ENCODE results near the gene PARP4.

DNA sequence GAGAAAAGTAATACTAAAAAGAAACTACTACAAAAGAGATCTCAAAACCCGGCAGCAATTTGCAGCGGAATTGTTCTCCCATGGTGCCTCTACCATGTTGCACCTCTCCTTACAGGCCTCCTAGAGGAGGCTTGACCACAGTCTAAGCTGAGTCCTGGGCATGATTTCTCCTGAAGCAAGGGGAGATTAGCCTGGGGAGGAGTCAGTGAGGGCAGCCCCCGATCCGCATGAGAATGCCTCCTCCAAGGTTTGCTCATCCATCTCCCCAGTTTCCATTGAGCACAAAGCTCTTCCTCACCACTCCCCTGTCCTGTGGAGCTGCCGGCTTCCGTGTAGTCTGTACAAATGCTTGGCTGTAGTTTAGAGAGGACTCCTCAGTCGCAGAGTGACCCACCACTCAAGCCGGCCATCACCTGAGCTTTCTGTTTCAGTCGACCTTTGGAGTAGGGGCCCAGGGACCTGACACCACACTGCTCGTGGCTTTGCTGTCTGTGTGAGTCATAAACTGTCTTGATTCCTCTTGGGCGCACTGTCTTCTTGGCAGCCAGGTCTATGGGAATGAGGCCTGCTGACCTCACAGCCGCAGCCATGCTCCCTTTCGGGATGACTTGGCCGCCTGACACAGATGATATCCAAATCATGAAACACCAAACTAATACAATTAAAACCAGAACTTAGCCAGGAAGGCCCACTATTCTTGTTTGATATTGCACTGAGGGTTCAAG, 130.9 kb downstream of the PARP4 start:
- TF ChIP-seq, protein P1, sequence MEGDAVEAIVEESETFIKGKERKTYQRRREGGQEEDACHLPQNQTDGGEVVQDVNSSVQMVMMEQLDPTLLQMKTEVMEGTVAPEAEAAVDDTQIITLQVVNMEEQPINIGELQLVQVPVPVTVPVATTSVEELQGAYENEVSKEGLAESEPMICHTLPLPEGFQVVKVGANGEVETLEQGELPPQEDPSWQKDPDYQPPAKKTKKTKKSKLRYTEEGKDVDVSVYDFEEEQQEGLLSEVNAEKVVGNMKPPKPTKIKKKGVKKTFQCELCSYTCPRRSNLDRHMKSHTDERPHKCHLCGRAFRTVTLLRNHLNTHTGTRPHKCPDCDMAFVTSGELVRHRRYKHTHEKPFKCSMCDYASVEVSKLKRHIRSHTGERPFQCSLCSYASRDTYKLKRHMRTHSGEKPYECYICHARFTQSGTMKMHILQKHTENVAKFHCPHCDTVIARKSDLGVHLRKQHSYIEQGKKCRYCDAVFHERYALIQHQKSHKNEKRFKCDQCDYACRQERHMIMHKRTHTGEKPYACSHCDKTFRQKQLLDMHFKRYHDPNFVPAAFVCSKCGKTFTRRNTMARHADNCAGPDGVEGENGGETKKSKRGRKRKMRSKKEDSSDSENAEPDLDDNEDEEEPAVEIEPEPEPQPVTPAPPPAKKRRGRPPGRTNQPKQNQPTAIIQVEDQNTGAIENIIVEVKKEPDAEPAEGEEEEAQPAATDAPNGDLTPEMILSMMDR (IDR thresholded peaks at IDR 0.05), result no peak
- TF ChIP-seq POLR2A (IDR thresholded peaks at IDR 0.05) (no peak), POLR2AphosphoS5 (IDR thresholded peaks at IDR 0.05) (no peak)
